HEK293T (cell line): Measurements from ENCODE around the gene HERC3.

Source experiments
- ARNT ChIP-seq: fragments of 450-650 bp; IDR thresholded peaks from 2 replicates; pipeline ENCODE4 v1.6.1; 2017; ENCODE audit warnings: mild to moderate bottlenecking
- CTBP1 ChIP-seq: fragments of 450-650 bp; IDR thresholded peaks from 2 replicates; pipeline ENCODE4 v1.6.1; 2016; ENCODE audit warnings: borderline replicate concordance
- ELF4 ChIP-seq: fragments of 450-650 bp; IDR thresholded peaks from 2 replicates; pipeline ENCODE4 v1.6.1; 2017; ENCODE audit warnings: antibody characterized with exemption
- FOXA1 ChIP-seq: fragments of 450-650 bp; IDR thresholded peaks from 2 replicates; pipeline ENCODE4 v1.6.1; 2016; ENCODE audit warnings: mild to moderate bottlenecking
- FOXM1 ChIP-seq: fragments of 450-650 bp; IDR thresholded peaks from 2 replicates; pipeline ENCODE4 v1.6.1; 2017; ENCODE audit warnings: mild to moderate bottlenecking, borderline replicate concordance
- SP1 ChIP-seq: fragments of 450-650 bp; IDR thresholded peaks from 2 replicates; pipeline ENCODE4 v1.6.1; 2017
- SUZ12 ChIP-seq: fragments of 450-650 bp; IDR thresholded peaks from 2 replicates; pipeline ENCODE4 v1.6.1; 2016; ENCODE audit warnings: mild to moderate bottlenecking
- TARDBP ChIP-seq: fragments of 450-650 bp; IDR thresholded peaks from 2 replicates; pipeline ENCODE4 v1.6.1; 2016

DNA sequence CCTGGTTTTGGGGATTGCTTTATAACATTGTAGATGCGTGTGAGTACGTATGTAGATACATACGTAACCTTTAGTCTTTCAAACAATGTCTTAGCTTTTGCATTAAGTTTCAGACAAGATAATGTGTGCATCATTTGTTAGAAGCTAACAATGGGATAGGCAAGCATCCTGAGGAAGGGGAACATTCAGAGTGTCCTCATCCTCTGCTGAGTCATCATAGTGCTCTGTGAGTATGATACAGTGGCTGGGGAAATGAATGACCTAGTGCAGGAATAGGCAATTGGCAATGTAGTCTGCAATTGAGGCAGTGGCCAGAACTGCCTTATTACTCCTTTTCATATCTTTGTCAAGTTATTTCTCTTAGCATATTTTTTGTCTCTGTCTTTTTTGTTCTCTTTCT is 98.1 kb downstream of the HERC3 start:
- no peak for TF ChIP-seq ELF4
- TF ChIP-seq FOXM1: no peak
- no peak for TF ChIP-seq TARDBP
- TF ChIP-seq SUZ12: no peak
- no peak for TF ChIP-seq SP1
- TF ChIP-seq FOXA1: no peak
- TF ChIP-seq CTBP1: no peak
- no peak for TF ChIP-seq ARNT
